Caco-2 (cell line): Measurements from ENCODE around the gene S100A2. TPM values are rescaled to one million over a fixed set of nuclear protein-coding genes. Genes with fewer than 3 reads are reported as not detected.

Source experiments
- BruUV-seq: library from RNA; stranded (reverse); fragments of 400-500 nt; replicated peaks from 2 replicates; lab custom pipeline; 2021; lab: Mats Ljungman, UMichigan
- CTCF ChIA-PET: fragments of 300-600 bp; sonication (Branson Sonifier 250); formaldehyde crosslinking; loops from one replicate; lab custom pipeline; 2022; ENCODE audit warnings: antibody characterized with exemption; lab: Charles Lee
- POLR2A ChIA-PET: fragments of 300-600 bp; sonication (Branson Sonifier 250); formaldehyde crosslinking; loops from one replicate; lab custom pipeline; 2022; ENCODE audit warnings: antibody characterized with exemption; lab: Charles Lee
- DNase-seq, 2 experiments: peaks; one replicate each; pipeline versions ENCODE4 v3.0.0 to v3.0.0-alpha.2; 2020 to 2022
- H3K27me3 ChIP-seq: replicated peaks from 2 replicates; pipeline ENCODE4 v1.6.0; 2011; ENCODE audit warnings: low read length; ENCODE audit not compliant: control insufficient read depth, insufficient read depth
- H3K36me3 ChIP-seq: 2 replicates; pipeline ENCODE4 v1.5.1; 2011; ENCODE audit warnings: low read length; ENCODE audit not compliant: control insufficient read depth, insufficient read depth
- H3K4me1 ChIP-seq: fragments of 250-450 bp; sonication (Bioruptor Pico); 2 replicates; pipeline ENCODE4 v1.5.1; 2020; ENCODE audit warnings: mild to moderate bottlenecking
- H3K4me3 ChIP-seq: 2 replicates; pipeline ENCODE4 v1.5.1; 2011; ENCODE audit warnings: low read depth, mild to moderate bottlenecking, control low read depth, low read length
- H3K9me3 ChIP-seq: fragments of 250-450 bp; sonication (Bioruptor Pico); 2 replicates; pipeline ENCODE4 v1.5.1; 2020; ENCODE audit warnings: mild to moderate bottlenecking, moderate library complexity
- H3K27ac Mint-ChIP-seq: one replicate; pipeline ENCODE4 v1.8.0; 2022; ENCODE audit warnings: mixed read lengths; ENCODE audit not compliant: unreplicated experiment
- H3K27me3 Mint-ChIP-seq: one replicate; pipeline ENCODE4 v1.8.0; 2022; ENCODE audit warnings: mixed read lengths; ENCODE audit not compliant: insufficient read depth, unreplicated experiment
- H3K36me3 Mint-ChIP-seq: one replicate; pipeline ENCODE4 v1.8.0; 2022; ENCODE audit warnings: mild to moderate bottlenecking, mixed read lengths; ENCODE audit not compliant: insufficient read depth, unreplicated experiment
- H3K4me1 Mint-ChIP-seq: one replicate; pipeline ENCODE4 v1.8.0; 2022; ENCODE audit warnings: low read depth, mixed read lengths; ENCODE audit not compliant: unreplicated experiment
- H3K4me3 Mint-ChIP-seq: one replicate; pipeline ENCODE4 v1.8.0; 2022; ENCODE audit warnings: mild to moderate bottlenecking, moderate library complexity, mixed read lengths; ENCODE audit not compliant: unreplicated experiment
- H3K9me3 Mint-ChIP-seq: one replicate; pipeline ENCODE4 v1.8.0; 2022; ENCODE audit warnings: mixed read lengths; ENCODE audit not compliant: unreplicated experiment
- CTCF ChIP-seq, 2 experiments: fragments of 200-600 bp in 1 of 2; IDR thresholded peaks; 1 replicate in 1 of 2; 2 replicates in 1 of 2; pipeline versions ENCODE4 v1.5.1 to v1.8.0; 2011 to 2022; ENCODE audit warnings: antibody characterized with exemption in 1 of 2, control low read depth in 1 of 2, inconsistent platforms in 1 of 2, low read depth in 1 of 2, low read length in 1 of 2, mild to moderate bottlenecking in 1 of 2, moderate library complexity in 1 of 2; ENCODE audit not compliant: insufficient read depth in 1 of 2, severe bottlenecking in 1 of 2, unreplicated experiment in 1 of 2
- intact Hi-C: fragments of 100-400 bp; cut with micrococcal nuclease; formaldehyde crosslinking; loops from one replicate; pipeline ENCODE4 v1.10.0; 2022; ENCODE audit not compliant: unreplicated experiment
- total RNA-seq: library from RNA; stranded (reverse); gene quantifications from 2 replicates; pipeline ENCODE4 v1.2.3, GENCODE V29; 2022

S100A2 gene
- total RNA-seq, 1 experiment from 2014 or later = 2.4 TPM

- ChIA-PET CTCF (interaction anchor here (0.8 kb wide), 1 partner anchor 29 kb away, joined by 3 read pairs; the partner anchor contains the start of gene S100A13), POLR2A (no interaction called here)
- Mint-ChIP-seq H3K27me3 (no peaks in the 10 kb centered on the region), H3K27ac (no peak overlapping the region), H3K4me1 (no peaks in the 10 kb centered on the region), H3K4me3 (no peak overlapping the region), H3K36me3 (no peaks in the 10 kb centered on the region), H3K9me3 (no peaks in the 10 kb centered on the region)
- intact Hi-C loops = loop anchor here (2.0 kb wide), 1 partner anchor 14 kb away; the partner anchor contains the start of gene S100A16
- no peak for DNase-seq
- Histone ChIP-seq H3K4me1 (no peaks in the 10 kb centered on the region), H3K27me3 (no peaks in the 10 kb centered on the region), H3K9me3 (no peaks in the 10 kb centered on the region), H3K4me3 (no peak overlapping the region), H3K36me3 (no peaks in the 10 kb centered on the region)
- TF ChIP-seq CTCF (IDR thresholded peaks at IDR 0.05; ENCODE audit: insufficient read depth in 1 of 2, low read depth in 1 of 2, low read length in 1 of 2, severe bottlenecking in 1 of 2, unreplicated experiment in 1 of 2) = no peak
- BruUV-seq = no TSS peak
Observed at GRCh38 chr1:153598309-153599172, 32.9 kb upstream of the S100A2 start.

GRCh38 chr1:153597206-153597605 is 31.6 kb upstream of the S100A2 start:
- no TSS peak for BruUV-seq
- TF ChIP-seq CTCF (IDR thresholded peaks at IDR 0.05; ENCODE audit: insufficient read depth in 1 of 2, low read depth in 1 of 2, low read length in 1 of 2, severe bottlenecking in 1 of 2, unreplicated experiment in 1 of 2) = no peak

GRCh38 chr1:153592748-153593147 is 27.1 kb upstream of the S100A2 start:
- H3K9me3 ChIP-seq = no peaks in the 10 kb centered on the region
- no peaks in the 10 kb centered on the region for H3K27me3 ChIP-seq
- H3K9me3 Mint-ChIP-seq = no peaks in the 10 kb centered on the region
- no peak overlapping the region for H3K4me3 Mint-ChIP-seq
- no peak overlapping the region for H3K27ac Mint-ChIP-seq
- no peaks in the 10 kb centered on the region for H3K36me3 Mint-ChIP-seq
- CTCF ChIA-PET = no interaction called here
- intact Hi-C loops = no loop called here
- H3K4me1 Mint-ChIP-seq = peaks cover 10% of the 10 kb centered on the region
- POLR2A ChIA-PET = no interaction called here
- no TSS peak for BruUV-seq
- 0 out of 2 replicates have a peak, but pooled peaks cover 7% of the 10 kb centered on the region for H3K4me1 ChIP-seq
- DNase-seq = no peak
- no peak overlapping the region for H3K4me3 ChIP-seq
- TF ChIP-seq CTCF (IDR thresholded peaks at IDR 0.05; ENCODE audit: insufficient read depth in 1 of 2, low read depth in 1 of 2, low read length in 1 of 2, severe bottlenecking in 1 of 2, unreplicated experiment in 1 of 2) = no peak
- H3K27me3 Mint-ChIP-seq = no peaks in the 10 kb centered on the region
- H3K36me3 ChIP-seq = no peaks in the 10 kb centered on the region

More at GRCh38 chr1:153597206-153597605, 31.6 kb upstream of the S100A2 start:
- H3K9me3 ChIP-seq = no peaks in the 10 kb centered on the region
- DNase-seq = no peak
- Mint-ChIP-seq H3K4me3 (no peak overlapping the region), H3K36me3 (no peaks in the 10 kb centered on the region), H3K9me3 (no peaks in the 10 kb centered on the region), H3K27me3 (no peaks in the 10 kb centered on the region), H3K27ac (no peak overlapping the region), H3K4me1 (no peaks in the 10 kb centered on the region)
- no peaks in the 10 kb centered on the region for H3K27me3 ChIP-seq
- no peak overlapping the region for H3K4me3 ChIP-seq
- CTCF ChIA-PET = no interaction called here
- POLR2A ChIA-PET = no interaction called here
- no peaks in the 10 kb centered on the region for H3K36me3 ChIP-seq
- H3K4me1 ChIP-seq = no peaks in the 10 kb centered on the region
- intact Hi-C loops = no loop called here
